Measurements from ENCODE around the gene SSBP2.
"Not testable (repeated sequence)": the region's sequence is repeated elsewhere in the genome, so short reads cannot be mapped to it uniquely, and the experiment has no call there.

SSBP2 gene

GRCh38 chr5:81646469-81646995, 104.4 kb downstream of the SSBP2 start:
- DNase-seq = no peak

- DNase-seq = no peak
Measured at GRCh38 chr5:81642210-81642609, 108.7 kb downstream of the SSBP2 start.

- DNase-seq = no peak
Measured at GRCh38 chr5:81639556-81639955, 111.3 kb downstream of the SSBP2 start.

- no peak for DNase-seq
Measured at GRCh38 chr5:81638471-81638870, 112.4 kb downstream of the SSBP2 start.

- DNase-seq = no peak
Measured at GRCh38 chr5:81633891-81634290, 117.0 kb downstream of the SSBP2 start.

- no peak for DNase-seq
Measured at GRCh38 chr5:81633471-81633870, 117.4 kb downstream of the SSBP2 start.

- DNase-seq = no peak
Measured at GRCh38 chr5:81632679-81633078, 118.2 kb downstream of the SSBP2 start.

GRCh38 chr5:81631621-81632020, 119.3 kb downstream of the SSBP2 start:
- no peak for DNase-seq

GRCh38 chr5:81631124-81631523, 119.8 kb downstream of the SSBP2 start:
- DNase-seq = no peak

GRCh38 chr5:81630684-81631083, 120.2 kb downstream of the SSBP2 start:
- DNase-seq = no peak

- no peak for DNase-seq
Measured at GRCh38 chr5:81629986-81630385, 120.9 kb downstream of the SSBP2 start.

GRCh38 chr5:81628061-81628460, 122.8 kb downstream of the SSBP2 start:
- not testable (repeated sequence) for DNase-seq

GRCh38 chr5:81626524-81626923, 124.4 kb downstream of the SSBP2 start:
- DNase-seq = no peak

GRCh38 chr5:81609810-81610375, 141.0 kb downstream of the SSBP2 start:
- no peak for DNase-seq

- no peak for DNase-seq
Measured at GRCh38 chr5:81608976-81609375, 141.9 kb downstream of the SSBP2 start.

GRCh38 chr5:81607693-81608092, 143.2 kb downstream of the SSBP2 start:
- no peak for DNase-seq

- DNase-seq = no peak
Measured at GRCh38 chr5:81606150-81606549, 144.7 kb downstream of the SSBP2 start.

GRCh38 chr5:81605299-81605698, 145.6 kb downstream of the SSBP2 start:
- no peak for DNase-seq

GRCh38 chr5:81604193-81604592, 146.7 kb downstream of the SSBP2 start:
- no peak for DNase-seq

- no peak for DNase-seq
Measured at GRCh38 chr5:81601919-81602318, 149.0 kb downstream of the SSBP2 start.

GRCh38 chr5:81592085-81592484, 158.8 kb downstream of the SSBP2 start:
- DNase-seq = not testable (repeated sequence)

GRCh38 chr5:81590498-81591384, 160.2 kb downstream of the SSBP2 start:
- no peak for DNase-seq

- DNase-seq = peak; percentile 64
Measured at GRCh38 chr5:81579262-81579924, 171.5 kb downstream of the SSBP2 start.

GRCh38 chr5:81577091-81577490, 173.8 kb downstream of the SSBP2 start:
- DNase-seq = no peak
